ENCODE measurements around the gene CGB8. TPM values are rescaled to one million over a fixed set of nuclear protein-coding genes. Genes with fewer than 3 reads are reported as not detected.
"Not testable (repeated sequence)": the region's sequence is repeated elsewhere in the genome, so short reads cannot be mapped to it uniquely, and the experiment has no call there.

The CGB8 gene
- total and polyA plus RNA-seq, 2 experiments from 2014 or later: 1.9 to 4.5 TPM

DNA sequence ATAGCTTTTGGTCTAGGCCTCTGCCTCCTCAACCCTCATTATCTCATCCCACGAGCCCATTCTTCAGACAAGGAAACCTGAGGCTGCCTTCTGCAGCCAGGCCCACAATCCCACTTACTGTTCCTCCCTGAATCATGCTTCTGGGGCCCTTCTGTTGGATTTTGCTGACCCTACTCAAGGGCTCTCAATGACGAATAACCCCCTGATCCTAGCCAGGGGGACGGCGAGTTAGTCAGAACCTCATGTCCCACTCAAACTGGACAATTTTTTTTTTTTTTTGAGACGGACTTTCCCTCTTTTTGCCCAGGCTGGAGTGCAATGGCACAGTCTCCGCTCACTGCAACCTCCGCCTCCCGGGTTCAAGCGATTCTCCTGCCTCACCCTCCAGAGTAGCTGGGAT, 26.8 kb downstream of the CGB8 start:
- Histone ChIP-seq H4K20me1 (ENCODE audit: insufficient read depth) (no peaks in the 10 kb centered on the region), H3K4me1 (ENCODE audit: insufficient read depth) (peaks cover 9% of the 10 kb centered on the region)
- 86 to 88% methylated on average over 9 of the region's 9 CpGs for WGBS, 2 experiments (ENCODE audit: low coverage in 1 of 2, low lambda C conversion rate in 2 of 2, missing lambda C conversion rate in 2 of 2)

DNA sequence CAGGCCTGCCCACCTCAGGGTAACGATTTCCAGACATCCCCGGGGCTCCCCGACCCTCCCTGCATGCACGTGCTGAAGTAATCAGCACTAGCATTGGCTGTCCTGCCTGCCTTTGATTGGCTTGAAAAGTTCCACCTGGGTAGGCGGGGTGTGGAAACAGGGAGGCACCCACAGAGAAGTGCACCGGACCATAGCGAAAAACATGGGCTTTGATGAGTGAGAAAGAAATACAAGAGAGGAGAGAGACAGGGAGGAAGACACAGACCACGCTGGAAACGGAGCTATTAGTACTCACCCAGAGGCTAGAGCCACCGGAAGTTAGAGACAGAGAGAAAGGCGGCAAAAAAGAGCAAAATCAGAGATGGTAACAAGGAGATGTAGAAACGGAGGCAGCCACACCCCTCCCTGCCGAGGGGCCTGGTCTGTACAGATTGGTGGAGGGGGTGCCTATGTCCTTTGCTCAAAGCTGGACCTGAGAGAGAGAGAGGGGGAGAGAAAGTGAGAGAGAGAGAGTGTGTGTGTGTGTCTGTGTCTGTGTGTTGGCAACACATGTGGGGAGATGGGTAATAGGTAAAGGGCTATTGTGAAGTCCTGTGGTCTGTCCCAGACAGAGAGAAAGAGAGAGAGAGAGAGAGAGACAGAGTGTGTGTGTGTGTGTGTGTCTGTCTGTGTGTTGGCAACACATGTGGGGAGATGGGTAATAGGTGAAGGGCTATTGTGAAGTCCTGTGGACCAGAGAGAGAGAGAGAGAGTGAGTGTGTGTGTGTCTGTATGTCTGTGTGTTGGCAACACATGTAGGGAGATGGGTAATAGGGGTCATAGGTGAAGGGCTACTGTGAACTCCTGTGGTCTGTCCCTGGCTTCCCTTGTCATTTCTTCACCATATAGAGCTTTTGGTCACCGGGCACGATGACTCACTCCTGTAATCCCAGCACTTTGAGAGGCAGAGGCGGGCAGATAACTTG, 27.7 kb downstream of the CGB8 start:
- Histone ChIP-seq H3K9ac (no peak overlapping the region), H3K9me2 (ENCODE audit: insufficient read depth) (no peaks in the 10 kb centered on the region), H3K9me3 (ENCODE audit: low read depth) (no peaks in the 10 kb centered on the region), H3K36me3 (ENCODE audit: low read depth) (no peaks in the 10 kb centered on the region), H3K4me3 (no peak overlapping the region), H2AFZ (no peak overlapping the region), H3K4me2 (ENCODE audit: unreplicated experiment) (no peak overlapping the region), H3K79me2 (ENCODE audit: insufficient read depth) (no peaks in the 10 kb centered on the region), H3K4me1 (ENCODE audit: insufficient read depth) (peaks cover 9% of the 10 kb centered on the region), H3K27me3 (replicated peaks; ENCODE audit: insufficient read depth) (no peaks in the 10 kb centered on the region), H3K27ac (no peak overlapping the region), H4K20me1 (ENCODE audit: insufficient read depth) (no peaks in the 10 kb centered on the region), H3F3A (ENCODE audit: insufficient read depth) (no peaks in the 10 kb centered on the region)
- no peak for TF ChIP-seq EZH2 (IDR thresholded peaks at IDR 0.05; ENCODE audit: insufficient read depth, poor library complexity, severe bottlenecking)
- no peak for TF ChIP-seq EZH2phosphoT487 (IDR thresholded peaks at IDR 0.05; ENCODE audit: insufficient read depth, low read depth)
- 50 to 51% methylated on average over 16 of the region's 16 CpGs for whole genome bisulfite sequencing, 2 experiments (ENCODE audit: low coverage in 1 of 2, low lambda C conversion rate in 2 of 2, missing lambda C conversion rate in 2 of 2)
- peak; percentile 42 for DNase-seq
- in situ Hi-C loops (cut with MboI): no loop called here

More for the DNA sequence above, 26.8 kb downstream of the CGB8 start:
- H3K27me3 ChIP-seq (replicated peaks; ENCODE audit: insufficient read depth): no peaks in the 10 kb centered on the region
- TF ChIP-seq EZH2 (IDR thresholded peaks at IDR 0.05; ENCODE audit: insufficient read depth, poor library complexity, severe bottlenecking) (no peak), EZH2phosphoT487 (IDR thresholded peaks at IDR 0.05; ENCODE audit: insufficient read depth, low read depth) (no peak)
- no peak overlapping the region for H3K4me2 ChIP-seq (ENCODE audit: unreplicated experiment)
- H3K36me3 ChIP-seq (ENCODE audit: low read depth): no peaks in the 10 kb centered on the region
- no peak overlapping the region for H3K4me3 ChIP-seq
- in situ Hi-C loops (cut with MboI): no loop called here
- no peak overlapping the region for H3K27ac ChIP-seq
- H3K9ac ChIP-seq: no peak overlapping the region
- no peak for DNase-seq
- H2AFZ ChIP-seq: no peak overlapping the region
- H3K9me3 ChIP-seq (ENCODE audit: low read depth): no peaks in the 10 kb centered on the region
- H3K79me2 ChIP-seq (ENCODE audit: insufficient read depth): no peaks in the 10 kb centered on the region
- H3F3A ChIP-seq (ENCODE audit: insufficient read depth): no peaks in the 10 kb centered on the region
- H3K9me2 ChIP-seq (ENCODE audit: insufficient read depth): no peaks in the 10 kb centered on the region

- H3K36me3 ChIP-seq (ENCODE audit: low read depth): no peaks in the 10 kb centered on the region
- TF ChIP-seq EZH2phosphoT487 (IDR thresholded peaks at IDR 0.05; ENCODE audit: insufficient read depth, low read depth): no peak
- TF ChIP-seq EZH2 (IDR thresholded peaks at IDR 0.05; ENCODE audit: insufficient read depth, poor library complexity, severe bottlenecking): no peak
- no peak overlapping the region for H3K4me3 ChIP-seq
- no peaks in the 10 kb centered on the region for H3K9me2 ChIP-seq (ENCODE audit: insufficient read depth)
- no peaks in the 10 kb centered on the region for H3K27me3 ChIP-seq (replicated peaks; ENCODE audit: insufficient read depth)
- no peaks in the 10 kb centered on the region for H3K79me2 ChIP-seq (ENCODE audit: insufficient read depth)
- H2AFZ ChIP-seq: no peak overlapping the region
- DNase-seq: no peak
- H3K4me2 ChIP-seq (ENCODE audit: unreplicated experiment): no peak overlapping the region
- peaks cover 9% of the 10 kb centered on the region for H3K4me1 ChIP-seq (ENCODE audit: insufficient read depth)
- H3K9me3 ChIP-seq (ENCODE audit: low read depth): no peaks in the 10 kb centered on the region
- WGBS, 2 experiments (ENCODE audit: low coverage in 1 of 2, low lambda C conversion rate in 2 of 2, missing lambda C conversion rate in 2 of 2): 51 to 60% methylated on average over 11 of the region's 11 CpGs
- H3K9ac ChIP-seq: no peak overlapping the region
- H3F3A ChIP-seq (ENCODE audit: insufficient read depth): no peaks in the 10 kb centered on the region
- no peak overlapping the region for H3K27ac ChIP-seq
- in situ Hi-C loops (cut with MboI): no loop called here
- H4K20me1 ChIP-seq (ENCODE audit: insufficient read depth): no peaks in the 10 kb centered on the region
Measured at GRCh38 chr19:49020342-49020741, 28.6 kb downstream of the CGB8 start.

- WGBS, 2 experiments (ENCODE audit: low coverage in 1 of 2, low lambda C conversion rate in 2 of 2, missing lambda C conversion rate in 2 of 2): 3 to 4% methylated on average over 31 to 41 of the region's 41 CpGs
- DNase-seq: peak; percentile 77
- peak overlapping the region; percentile 71 for H2AFZ ChIP-seq
- H3F3A ChIP-seq (ENCODE audit: insufficient read depth): no peaks in the 10 kb centered on the region
- in situ Hi-C loops (cut with MboI): no loop called here
- H3K9me3 ChIP-seq (ENCODE audit: low read depth): no peaks in the 10 kb centered on the region
- H3K4me3 ChIP-seq: peak overlapping the region; percentile 75
- no peaks in the 10 kb centered on the region for H3K27me3 ChIP-seq (replicated peaks; ENCODE audit: insufficient read depth)
- H3K79me2 ChIP-seq (ENCODE audit: insufficient read depth): no peaks in the 10 kb centered on the region
- no peaks in the 10 kb centered on the region for H3K9me2 ChIP-seq (ENCODE audit: insufficient read depth)
- H3K9ac ChIP-seq: peak overlapping the region; percentile 19; the same call in 1 of the 2 replicates
- H3K27ac ChIP-seq: no peak overlapping the region
- H4K20me1 ChIP-seq (ENCODE audit: insufficient read depth): no peaks in the 10 kb centered on the region
- H3K4me2 ChIP-seq (ENCODE audit: unreplicated experiment): peak overlapping the region; percentile 87
- H3K4me1 ChIP-seq (ENCODE audit: insufficient read depth): peaks cover 9% of the 10 kb centered on the region
- no peaks in the 10 kb centered on the region for H3K36me3 ChIP-seq (ENCODE audit: low read depth)
- TF ChIP-seq EZH2 (IDR thresholded peaks at IDR 0.05; ENCODE audit: insufficient read depth, poor library complexity, severe bottlenecking): no peak
- TF ChIP-seq EZH2phosphoT487 (IDR thresholded peaks at IDR 0.05; ENCODE audit: insufficient read depth, low read depth): no peak
Measured at GRCh38 chr19:49019242-49019932, 29.5 kb downstream of the CGB8 start.

- H3K79me2 ChIP-seq (ENCODE audit: insufficient read depth); H3K9me2 ChIP-seq (ENCODE audit: insufficient read depth); H3F3A ChIP-seq (ENCODE audit: insufficient read depth); H3K4me1 ChIP-seq (ENCODE audit: insufficient read depth); H3K27me3 ChIP-seq (replicated peaks; ENCODE audit: insufficient read depth); H3K9me3 ChIP-seq (ENCODE audit: low read depth); in situ Hi-C loops (cut with MboI); H4K20me1 ChIP-seq (ENCODE audit: insufficient read depth); H3K27ac ChIP-seq; H3K36me3 ChIP-seq (ENCODE audit: low read depth): not testable (repeated sequence)
- peak overlapping the region; percentile 75 for H3K4me3 ChIP-seq
- peak; percentile 19 for DNase-seq
- peak overlapping the region; percentile 87 for H3K4me2 ChIP-seq (ENCODE audit: unreplicated experiment)
- WGBS, 2 experiments (ENCODE audit: low coverage in 1 of 2, low lambda C conversion rate in 2 of 2, missing lambda C conversion rate in 2 of 2): 16 to 17% methylated on average over 39 to 50 of the region's 50 CpGs
- H3K9ac ChIP-seq: peak overlapping the region; percentile 28
- H2AFZ ChIP-seq: peak overlapping the region; percentile 71
Measured at GRCh38 chr19:49018388-49019241, 30.3 kb downstream of the CGB8 start.

Data from GM23248 (cell line).